Measurements from ENCODE around the gene CMKLR1. TPM values are rescaled to one million over a fixed set of nuclear protein-coding genes. Genes with fewer than 3 reads are reported as not detected.

Gene CMKLR1
- total and polyA plus RNA-seq, 9 of the 15 experiments (the other 6 are each of a cell fraction or from before 2014, with no cell fraction given) = 0.11 to 1.4 (median 0.20) TPM

DNA sequence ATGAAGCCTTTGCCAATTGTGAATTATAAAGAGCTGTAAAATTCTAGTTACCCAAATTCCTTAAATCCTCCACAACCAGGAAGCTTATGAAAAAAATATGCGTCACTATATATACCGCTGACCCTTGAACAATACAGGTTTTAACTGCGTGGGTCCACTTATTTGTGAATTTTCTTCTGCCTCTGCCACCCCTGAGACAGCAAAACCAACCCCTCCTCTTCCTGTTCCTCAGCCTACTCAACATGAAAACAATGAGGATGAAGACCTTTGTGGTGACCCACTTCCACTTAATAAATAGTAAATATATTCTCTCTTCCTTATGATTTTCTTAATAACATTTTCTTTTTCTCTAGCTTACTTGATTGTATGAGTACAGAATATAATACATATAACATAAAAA, 42.2 kb downstream of the CMKLR1 start:
- no peaks in the 10 kb centered on the region for H3K79me2 ChIP-seq (ENCODE audit: control insufficient read depth, insufficient read depth, low read length)
- H3K36me3 ChIP-seq (ENCODE audit: control insufficient read depth, insufficient read depth, low read length) = no peaks in the 10 kb centered on the region
- no peak overlapping the region for H3K4me2 ChIP-seq (ENCODE audit: insufficient read depth, low read length)
- 4% methylated on average over 3 of the region's 3 CpGs for WGBS (ENCODE audit: insufficient coverage, low coverage, missing lambda C conversion rate)
- no peak overlapping the region for H2AFZ ChIP-seq (ENCODE audit: low read depth, low read length)
- H3K9me3 ChIP-seq (replicated peaks; ENCODE audit: control insufficient read depth, insufficient read depth, low read depth, low read length) = no peaks in the 10 kb centered on the region
- BruUV-seq (replicated peaks) = no TSS peak
- ATAC-seq (no peak), FAIRE-seq (no peak), DNase-seq (ENCODE audit: extremely low read depth in 1 of 4, low spot score in 3 of 4) (no peak)
- no peaks in the 10 kb centered on the region for H3K4me1 ChIP-seq (replicated peaks in 1 of 2; ENCODE audit: control insufficient read depth in 2 of 2, insufficient read depth in 2 of 2, low read length in 2 of 2)
- in situ Hi-C loops (cut with MboI) (no loop called here), intact Hi-C loops (cut with micrococcal nuclease) (no loop called here)
- H3K9me1 ChIP-seq (ENCODE audit: control insufficient read depth, insufficient read depth, low read length) = no peaks in the 10 kb centered on the region
- ChIA-PET CTCF (ENCODE audit: low intra/inter-chr PET ratio) (no interaction called here), POLR2A (no interaction called here)
- H3K27me3 ChIP-seq (ENCODE audit: control insufficient read depth in 2 of 2, insufficient read depth in 2 of 2, low read length in 2 of 2) = peaks cover 7 to 16% of the 10 kb centered on the region in 2 experiments; a peak in 3 of 5 replicates
- 0 out of 2 replicates have a peak, but pooled peaks cover 5% of the 10 kb centered on the region for H4K20me1 ChIP-seq (replicated peaks; ENCODE audit: control insufficient read depth, insufficient read depth, low read length)
- no peak overlapping the region for H3K9ac ChIP-seq (ENCODE audit: insufficient read depth in 1 of 2, low read depth in 2 of 2, low read length in 2 of 2)
- no peak overlapping the region for H3K27ac ChIP-seq (ENCODE audit: extremely low read depth, low read depth, low read length)
- H3K4me3 ChIP-seq = no peak overlapping the region
- TF ChIP-seq HDAC1 (IDR thresholded peaks at IDR 0.05) (no peak), ZNF253 (CRISPR knock-in tag; conservative IDR thresholded peaks at IDR 0.05) (no peak), CSDE1 (IDR thresholded peaks at IDR 0.05) (no peak), CBX1 (IDR thresholded peaks at IDR 0.05; ENCODE audit: low read depth) (no peak), MAFK (IDR thresholded peaks at IDR 0.05; ENCODE audit: low read length) (no peak), ZBED1 (IDR thresholded peaks at IDR 0.05) (no peak), ZNF445 (CRISPR knock-in tag; IDR thresholded peaks at IDR 0.05; ENCODE audit: low read depth) (no peak), TFAM (CRISPR knock-in tag; conservative IDR thresholded peaks at IDR 0.05) (no peak), MTA2 (IDR thresholded peaks at IDR 0.05; ENCODE audit: low read depth) (no peak), NR3C1 (CRISPR knock-in tag; IDR thresholded peaks at IDR 0.05) (no peak), RCOR1 (IDR thresholded peaks at IDR 0.05; ENCODE audit: borderline replicate concordance in 1 of 2, low read depth in 2 of 2, low read length in 2 of 2) (no peak), FOXA1 (IDR thresholded peaks at IDR 0.05; ENCODE audit: borderline replicate concordance) (no peak), TBP (optimal IDR thresholded peaks at IDR 0.05; ENCODE audit: low read depth, low read length) (no peak), ZNF695 (CRISPR knock-in tag; IDR thresholded peaks at IDR 0.05) (no peak), RNF2 (IDR thresholded peaks at IDR 0.05) (no peak)
- TF ChIP-seq, protein P1, sequence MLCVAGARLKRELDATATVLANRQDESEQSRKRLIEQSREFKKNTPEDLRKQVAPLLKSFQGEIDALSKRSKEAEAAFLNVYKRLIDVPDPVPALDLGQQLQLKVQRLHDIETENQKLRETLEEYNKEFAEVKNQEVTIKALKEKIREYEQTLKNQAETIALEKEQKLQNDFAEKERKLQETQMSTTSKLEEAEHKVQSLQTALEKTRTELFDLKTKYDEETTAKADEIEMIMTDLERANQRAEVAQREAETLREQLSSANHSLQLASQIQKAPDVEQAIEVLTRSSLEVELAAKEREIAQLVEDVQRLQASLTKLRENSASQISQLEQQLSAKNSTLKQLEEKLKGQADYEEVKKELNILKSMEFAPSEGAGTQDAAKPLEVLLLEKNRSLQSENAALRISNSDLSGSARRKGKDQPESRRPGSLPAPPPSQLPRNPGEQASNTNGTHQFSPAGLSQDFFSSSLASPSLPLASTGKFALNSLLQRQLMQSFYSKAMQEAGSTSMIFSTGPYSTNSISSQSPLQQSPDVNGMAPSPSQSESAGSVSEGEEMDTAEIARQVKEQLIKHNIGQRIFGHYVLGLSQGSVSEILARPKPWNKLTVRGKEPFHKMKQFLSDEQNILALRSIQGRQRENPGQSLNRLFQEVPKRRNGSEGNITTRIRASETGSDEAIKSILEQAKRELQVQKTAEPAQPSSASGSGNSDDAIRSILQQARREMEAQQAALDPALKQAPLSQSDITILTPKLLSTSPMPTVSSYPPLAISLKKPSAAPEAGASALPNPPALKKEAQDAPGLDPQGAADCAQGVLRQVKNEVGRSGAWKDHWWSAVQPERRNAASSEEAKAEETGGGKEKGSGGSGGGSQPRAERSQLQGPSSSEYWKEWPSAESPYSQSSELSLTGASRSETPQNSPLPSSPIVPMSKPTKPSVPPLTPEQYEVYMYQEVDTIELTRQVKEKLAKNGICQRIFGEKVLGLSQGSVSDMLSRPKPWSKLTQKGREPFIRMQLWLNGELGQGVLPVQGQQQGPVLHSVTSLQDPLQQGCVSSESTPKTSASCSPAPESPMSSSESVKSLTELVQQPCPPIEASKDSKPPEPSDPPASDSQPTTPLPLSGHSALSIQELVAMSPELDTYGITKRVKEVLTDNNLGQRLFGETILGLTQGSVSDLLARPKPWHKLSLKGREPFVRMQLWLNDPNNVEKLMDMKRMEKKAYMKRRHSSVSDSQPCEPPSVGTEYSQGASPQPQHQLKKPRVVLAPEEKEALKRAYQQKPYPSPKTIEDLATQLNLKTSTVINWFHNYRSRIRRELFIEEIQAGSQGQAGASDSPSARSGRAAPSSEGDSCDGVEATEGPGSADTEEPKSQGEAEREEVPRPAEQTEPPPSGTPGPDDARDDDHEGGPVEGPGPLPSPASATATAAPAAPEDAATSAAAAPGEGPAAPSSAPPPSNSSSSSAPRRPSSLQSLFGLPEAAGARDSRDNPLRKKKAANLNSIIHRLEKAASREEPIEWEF (CRISPR knock-in tag; IDR thresholded peaks at IDR 0.05) = no peak
- TF ChIP-seq, protein P2, sequence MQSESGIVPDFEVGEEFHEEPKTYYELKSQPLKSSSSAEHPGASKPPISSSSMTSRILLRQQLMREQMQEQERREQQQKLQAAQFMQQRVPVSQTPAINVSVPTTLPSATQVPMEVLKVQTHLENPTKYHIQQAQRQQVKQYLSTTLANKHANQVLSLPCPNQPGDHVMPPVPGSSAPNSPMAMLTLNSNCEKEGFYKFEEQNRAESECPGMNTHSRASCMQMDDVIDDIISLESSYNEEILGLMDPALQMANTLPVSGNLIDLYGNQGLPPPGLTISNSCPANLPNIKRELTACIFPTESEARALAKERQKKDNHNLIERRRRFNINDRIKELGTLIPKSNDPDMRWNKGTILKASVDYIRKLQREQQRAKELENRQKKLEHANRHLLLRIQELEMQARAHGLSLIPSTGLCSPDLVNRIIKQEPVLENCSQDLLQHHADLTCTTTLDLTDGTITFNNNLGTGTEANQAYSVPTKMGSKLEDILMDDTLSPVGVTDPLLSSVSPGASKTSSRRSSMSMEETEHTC (IDR thresholded peaks at IDR 0.05) = no peak
- TF ChIP-seq, protein P3, sequence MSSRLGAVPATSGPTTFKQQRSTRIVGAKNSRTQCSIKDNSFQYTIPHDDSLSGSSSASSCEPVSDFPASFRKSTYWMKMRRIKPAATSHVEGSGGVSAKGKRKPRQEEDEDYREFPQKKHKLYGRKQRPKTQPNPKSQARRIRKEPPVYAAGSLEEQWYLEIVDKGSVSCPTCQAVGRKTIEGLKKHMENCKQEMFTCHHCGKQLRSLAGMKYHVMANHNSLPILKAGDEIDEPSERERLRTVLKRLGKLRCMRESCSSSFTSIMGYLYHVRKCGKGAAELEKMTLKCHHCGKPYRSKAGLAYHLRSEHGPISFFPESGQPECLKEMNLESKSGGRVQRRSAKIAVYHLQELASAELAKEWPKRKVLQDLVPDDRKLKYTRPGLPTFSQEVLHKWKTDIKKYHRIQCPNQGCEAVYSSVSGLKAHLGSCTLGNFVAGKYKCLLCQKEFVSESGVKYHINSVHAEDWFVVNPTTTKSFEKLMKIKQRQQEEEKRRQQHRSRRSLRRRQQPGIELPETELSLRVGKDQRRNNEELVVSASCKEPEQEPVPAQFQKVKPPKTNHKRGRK (tag; IDR thresholded peaks at IDR 0.05) = no peak

All from K562 (cell line).